ENCODE data around the gene PRRC2C. TPM values are rescaled to one million over a fixed set of nuclear protein-coding genes. Genes with fewer than 3 reads are reported as not detected.

The PRRC2C gene
- total and polyA plus RNA-seq, 7 donors, result 12.7 to 71.4 (median 50.8) TPM

GRCh38 chr1:171455967-171456366 lies 29.4 kb upstream of the PRRC2C start:
- H3K4me1 ChIP-seq, result no peaks in the 10 kb centered on the region
- H3K4me3 ChIP-seq, result no peak overlapping the region
- intact Hi-C loops (cut with DNase I), result no loop called here
- ATAC-seq, result no peak
- no peak overlapping the region for H3K27ac ChIP-seq
- TF ChIP-seq, protein P1, sequence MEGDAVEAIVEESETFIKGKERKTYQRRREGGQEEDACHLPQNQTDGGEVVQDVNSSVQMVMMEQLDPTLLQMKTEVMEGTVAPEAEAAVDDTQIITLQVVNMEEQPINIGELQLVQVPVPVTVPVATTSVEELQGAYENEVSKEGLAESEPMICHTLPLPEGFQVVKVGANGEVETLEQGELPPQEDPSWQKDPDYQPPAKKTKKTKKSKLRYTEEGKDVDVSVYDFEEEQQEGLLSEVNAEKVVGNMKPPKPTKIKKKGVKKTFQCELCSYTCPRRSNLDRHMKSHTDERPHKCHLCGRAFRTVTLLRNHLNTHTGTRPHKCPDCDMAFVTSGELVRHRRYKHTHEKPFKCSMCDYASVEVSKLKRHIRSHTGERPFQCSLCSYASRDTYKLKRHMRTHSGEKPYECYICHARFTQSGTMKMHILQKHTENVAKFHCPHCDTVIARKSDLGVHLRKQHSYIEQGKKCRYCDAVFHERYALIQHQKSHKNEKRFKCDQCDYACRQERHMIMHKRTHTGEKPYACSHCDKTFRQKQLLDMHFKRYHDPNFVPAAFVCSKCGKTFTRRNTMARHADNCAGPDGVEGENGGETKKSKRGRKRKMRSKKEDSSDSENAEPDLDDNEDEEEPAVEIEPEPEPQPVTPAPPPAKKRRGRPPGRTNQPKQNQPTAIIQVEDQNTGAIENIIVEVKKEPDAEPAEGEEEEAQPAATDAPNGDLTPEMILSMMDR (IDR thresholded peaks at IDR 0.05), result no peak
- no peaks in the 10 kb centered on the region for H3K9me3 ChIP-seq
- no peaks in the 10 kb centered on the region for H3K36me3 ChIP-seq (ENCODE audit: insufficient read depth in 1 of 2, low read depth in 1 of 2)
- no peaks in the 10 kb centered on the region for H3K27me3 ChIP-seq (ENCODE audit: insufficient read depth in 3 of 3, low read length in 2 of 3)
- no peak for DNase-seq

GRCh38 chr1:171457412-171457811 lies 27.9 kb upstream of the PRRC2C start:
- Histone ChIP-seq H3K36me3 (ENCODE audit: insufficient read depth in 1 of 2, low read depth in 1 of 2) (no peaks in the 10 kb centered on the region), H3K4me3 (no peak overlapping the region), H3K9me3 (no peaks in the 10 kb centered on the region), H3K27ac (no peak overlapping the region), H3K27me3 (ENCODE audit: insufficient read depth in 3 of 3, low read length in 2 of 3) (no peaks in the 10 kb centered on the region), H3K4me1 (no peaks in the 10 kb centered on the region)
- 33 to 43% (median 41%) methylated on average over 2 of the region's 2 CpGs for WGBS, 3 donors
- TF ChIP-seq, protein P1 (IDR thresholded peaks at IDR 0.05), result no peak
- intact Hi-C loops (cut with DNase I), result no loop called here
- no peak for DNase-seq
- no peak for ATAC-seq

DNA sequence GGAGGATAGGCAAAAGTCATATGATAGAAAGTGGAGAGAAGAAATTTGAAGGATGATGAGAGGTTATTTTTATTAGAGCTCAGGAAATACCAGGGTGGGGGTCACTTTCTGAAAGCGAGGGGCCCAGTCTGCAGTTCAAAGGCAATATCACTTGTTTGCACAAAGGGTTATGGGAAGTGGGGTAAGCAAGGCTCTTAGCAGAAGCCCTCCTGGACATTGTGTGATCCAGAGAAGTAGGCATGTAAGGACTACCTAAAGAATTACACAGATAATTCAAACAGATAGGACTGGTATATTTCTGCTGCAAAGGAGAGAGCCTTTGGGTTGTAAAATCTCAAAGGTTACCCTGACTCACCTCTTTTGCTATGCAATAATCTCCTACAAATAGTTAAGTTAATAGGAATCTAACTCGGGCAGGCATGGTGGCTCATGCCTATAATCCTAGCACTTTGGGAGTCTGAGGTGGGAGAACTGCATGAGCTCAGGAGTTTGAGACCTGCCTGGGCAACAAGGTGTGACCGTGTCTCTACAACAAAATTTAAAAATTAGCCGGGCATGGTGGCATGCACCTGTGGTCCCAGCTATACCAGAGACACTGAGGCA lies 25.2 kb upstream of the PRRC2C start:
- intact Hi-C loops (cut with DNase I), result no loop called here
- 65 to 70% (median 65%) methylated on average over 4 of the region's 4 CpGs for WGBS, 3 donors
- Histone ChIP-seq H3K27ac (no peak overlapping the region), H3K4me1 (no peaks in the 10 kb centered on the region), H3K9me3 (no peaks in the 10 kb centered on the region), H3K27me3 (ENCODE audit: insufficient read depth in 3 of 3, low read length in 2 of 3) (no peaks in the 10 kb centered on the region), H3K36me3 (ENCODE audit: insufficient read depth in 1 of 2, low read depth in 1 of 2) (no peaks in the 10 kb centered on the region), H3K4me3 (no peak overlapping the region)
- DNase-seq, result no peak
- TF ChIP-seq, protein P1 (IDR thresholded peaks at IDR 0.05), result no peak
- ATAC-seq, result no peak

- intact Hi-C loops (cut with DNase I), result no loop called here
- H3K9me3 ChIP-seq, result no peaks in the 10 kb centered on the region
- H3K27ac ChIP-seq, result no peak overlapping the region
- H3K27me3 ChIP-seq (ENCODE audit: insufficient read depth in 3 of 3, low read length in 2 of 3), result no peaks in the 10 kb centered on the region
- ATAC-seq, result no peak
- no peaks in the 10 kb centered on the region for H3K36me3 ChIP-seq (ENCODE audit: insufficient read depth in 1 of 2, low read depth in 1 of 2)
- H3K4me1 ChIP-seq, result no peaks in the 10 kb centered on the region
- TF ChIP-seq, protein P1 (IDR thresholded peaks at IDR 0.05), result no peak
- DNase-seq, result no peak
- no peak overlapping the region for H3K4me3 ChIP-seq
These were observed 17.7 kb upstream of the PRRC2C start for GRCh38 chr1:171467626-171468025.

GRCh38 chr1:171468120-171468750 lies 17.1 kb upstream of the PRRC2C start:
- H3K27ac ChIP-seq, result no peak overlapping the region
- TF ChIP-seq, protein P1 (IDR thresholded peaks at IDR 0.05), result no peak
- intact Hi-C loops (cut with DNase I), result no loop called here
- H3K4me3 ChIP-seq, result no peak overlapping the region
- no peaks in the 10 kb centered on the region for H3K27me3 ChIP-seq (ENCODE audit: insufficient read depth in 3 of 3, low read length in 2 of 3)
- WGBS, 3 donors, result 66 to 80% (median 72%) methylated on average over 3 of the region's 3 CpGs
- no peaks in the 10 kb centered on the region for H3K4me1 ChIP-seq
- no peaks in the 10 kb centered on the region for H3K9me3 ChIP-seq
- DNase-seq (no peak), ATAC-seq (peak; percentile 51 to 75 (median 62))
- no peaks in the 10 kb centered on the region for H3K36me3 ChIP-seq (ENCODE audit: insufficient read depth in 1 of 2, low read depth in 1 of 2)

Data from psoas muscle (tissue), 8 donors.